GM12878 (cell line): Measurements from ENCODE around the gene PRRC2C.

Experiments used
- BCL11A ChIP-seq: IDR thresholded peaks from 2 replicates; pipeline ENCODE4 v1.6.1; 2011; ENCODE audit warnings: low read depth, low read length
- BHLHE40 ChIP-seq, 2 experiments: fragments of 450-650 bp in 1 of 2; IDR thresholded peaks; 2 replicates each; pipeline ENCODE4 v1.6.1; 2011 to 2017; ENCODE audit warnings: low read depth in 2 of 2, borderline replicate concordance in 1 of 2, improper control_type of control experiment in 1 of 2, low read length in 1 of 2, mild to moderate bottlenecking in 1 of 2
- EP300 ChIP-seq, 2 experiments: fragments of 150-350 bp in 1 of 2; IDR thresholded peaks; 2 replicates each; pipeline ENCODE4 v1.6.1; 2011 to 2012; ENCODE audit warnings: low read depth in 2 of 2, low read length in 2 of 2, borderline replicate concordance in 1 of 2, improper control_type of control experiment in 1 of 2, inconsistent platforms in 1 of 2; ENCODE audit not compliant: control insufficient read depth in 1 of 2
- EZH2 ChIP-seq: IDR thresholded peaks from 2 replicates; pipeline ENCODE4 v1.6.1; 2012; ENCODE audit warnings: low read depth, mild to moderate bottlenecking, control low read depth, inconsistent platforms, low read length, borderline replicate concordance; ENCODE audit not compliant: control insufficient read depth
- MYC ChIP-seq: IDR thresholded peaks from 2 replicates; pipeline ENCODE4 v1.6.1; 2011; ENCODE audit warnings: mild to moderate bottlenecking, low read length, moderate library complexity, inconsistent platforms; ENCODE audit not compliant: insufficient read depth, insufficient replicate concordance, insufficient read length, severe bottlenecking
- SMC3 ChIP-seq: IDR thresholded peaks from 2 replicates; pipeline ENCODE4 v1.6.1; 2011; ENCODE audit warnings: low read length, improper control_type of control experiment, borderline replicate concordance
- SP1 ChIP-seq: IDR thresholded peaks from one replicate; pipeline ENCODE4 v1.6.1; 2011; ENCODE audit warnings: low read depth, low read length
- SUPT20H ChIP-seq: IDR thresholded peaks from 2 replicates; pipeline ENCODE4 v1.6.1; 2011; ENCODE audit warnings: low read depth, mild to moderate bottlenecking, low read length, moderate library complexity, borderline replicate concordance; ENCODE audit not compliant: control insufficient read depth
- TF ChIP-seq, protein P1 (sequence below), 3 experiments: IDR thresholded peaks in 2 of 3; conservative IDR thresholded peaks in 1 of 3; 2 replicates each; pipeline ENCODE4 v1.5.1; 2011; ENCODE audit warnings: low read depth in 3 of 3, low read length in 3 of 3, mild to moderate bottlenecking in 3 of 3, control low read depth in 2 of 3, moderate library complexity in 2 of 3, inconsistent platforms in 1 of 3, mixed read lengths in 1 of 3; ENCODE audit not compliant: control insufficient read depth in 2 of 3, insufficient read depth in 1 of 3; ENCODE audit errors: extremely low read depth in 1 of 3

DNA sequence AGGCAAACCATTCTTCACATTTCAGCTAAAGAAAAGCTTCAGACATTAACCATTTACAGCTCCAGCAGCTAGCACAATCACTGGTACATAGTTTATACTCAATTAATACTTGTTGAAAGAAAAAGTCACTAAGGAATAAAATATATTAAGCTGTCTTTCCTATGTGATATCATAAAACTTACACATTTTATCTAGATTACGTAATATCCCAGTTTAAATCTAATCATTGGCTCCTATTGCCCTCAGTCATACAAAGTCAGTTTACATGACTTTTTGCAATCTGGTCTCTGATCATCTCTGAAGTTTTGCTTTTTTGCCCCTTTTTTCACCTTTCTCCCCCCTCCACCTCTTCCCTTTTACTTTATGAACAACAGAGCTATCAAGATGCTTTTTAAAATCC is 8.5 kb upstream of the PRRC2C start:
- TF ChIP-seq, protein P1, sequence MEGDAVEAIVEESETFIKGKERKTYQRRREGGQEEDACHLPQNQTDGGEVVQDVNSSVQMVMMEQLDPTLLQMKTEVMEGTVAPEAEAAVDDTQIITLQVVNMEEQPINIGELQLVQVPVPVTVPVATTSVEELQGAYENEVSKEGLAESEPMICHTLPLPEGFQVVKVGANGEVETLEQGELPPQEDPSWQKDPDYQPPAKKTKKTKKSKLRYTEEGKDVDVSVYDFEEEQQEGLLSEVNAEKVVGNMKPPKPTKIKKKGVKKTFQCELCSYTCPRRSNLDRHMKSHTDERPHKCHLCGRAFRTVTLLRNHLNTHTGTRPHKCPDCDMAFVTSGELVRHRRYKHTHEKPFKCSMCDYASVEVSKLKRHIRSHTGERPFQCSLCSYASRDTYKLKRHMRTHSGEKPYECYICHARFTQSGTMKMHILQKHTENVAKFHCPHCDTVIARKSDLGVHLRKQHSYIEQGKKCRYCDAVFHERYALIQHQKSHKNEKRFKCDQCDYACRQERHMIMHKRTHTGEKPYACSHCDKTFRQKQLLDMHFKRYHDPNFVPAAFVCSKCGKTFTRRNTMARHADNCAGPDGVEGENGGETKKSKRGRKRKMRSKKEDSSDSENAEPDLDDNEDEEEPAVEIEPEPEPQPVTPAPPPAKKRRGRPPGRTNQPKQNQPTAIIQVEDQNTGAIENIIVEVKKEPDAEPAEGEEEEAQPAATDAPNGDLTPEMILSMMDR (IDR thresholded peaks at IDR 0.05 in 2 of 3, conservative IDR thresholded peaks at IDR 0.05 in 1 of 3; ENCODE audit: control insufficient read depth in 2 of 3, extremely low read depth in 1 of 3, insufficient read depth in 1 of 3, low read depth in 3 of 3, low read length in 3 of 3), result no peak
- TF ChIP-seq EZH2 (no peak), SMC3 (no peak), MYC (no peak), EP300 (IDR thresholded peaks at IDR 0.05; ENCODE audit: borderline replicate concordance in 1 of 2, control insufficient read depth in 1 of 2, low read depth in 2 of 2, low read length in 2 of 2) (no peak), BHLHE40 (IDR thresholded peaks at IDR 0.05; ENCODE audit: borderline replicate concordance in 1 of 2, low read depth in 2 of 2, low read length in 1 of 2) (no peak), SP1 (no peak), BCL11A (no peak), SUPT20H (no peak)
